HCT116 (cell line): ENCODE data around the gene PLCB3. TPM values are rescaled to one million over a fixed set of nuclear protein-coding genes. Genes with fewer than 3 reads are reported as not detected.

Source experiments
- ATAC-seq: fragments of 200-7000 bp; cut with Tn5 transposase; 2 replicates; pipeline ENCODE4 v1.9.1; 2020; ENCODE audit warnings: mild to moderate bottlenecking, moderate library complexity
- BruUV-seq: library from RNA; stranded (reverse); fragments of 400-500 nt; replicated peaks from 2 replicates; lab custom pipeline; 2021; lab: Mats Ljungman, UMichigan
- CTCF ChIA-PET: fragments of 300-600 bp; sonication (Branson Sonifier 250); formaldehyde crosslinking; loops from one replicate; lab custom pipeline; 2021; ENCODE audit warnings: antibody characterized with exemption; lab: Charles Lee
- POLR2A ChIA-PET: fragments of 300-600, 350-600 bp; sonication (Branson Sonifier 250); formaldehyde crosslinking; loops from one replicate; lab custom pipeline; 2021; ENCODE audit warnings: antibody characterized with exemption; lab: Charles Lee
- RAD21 ChIA-PET, 2 experiments: fragments of 300-600 bp; sonication (Branson Sonifier 250); formaldehyde crosslinking; loops; one replicate each; lab custom pipeline; 2023; ENCODE audit warnings: low total read pairs in 2 of 2; ENCODE audit not compliant: uncharacterized antibody in 2 of 2, unreplicated experiment in 2 of 2, low non-redundant PET in 1 of 2; lab: Charles Lee
- DNase-seq: peaks from one replicate; pipeline ENCODE4 v3.0.0-alpha.2; 2010; ENCODE audit warnings: low read depth, low spot score
- H2AFZ ChIP-seq: fragments of 200-600 bp; shearing (Covaris generic), sonication (generic); 2 replicates; pipeline ENCODE4 v1.6.1; 2017; ENCODE audit warnings: low read depth, mixed run types, mixed read lengths, antibody characterized with exemption, low read length; ENCODE audit not compliant: poor library complexity, severe bottlenecking
- H3K27ac ChIP-seq: 2 replicates; pipeline ENCODE4 v1.5.1; 2012; ENCODE audit warnings: low read depth, low read length
- H3K27me3 ChIP-seq: fragments of 200-600 bp; sonication (generic); 2 replicates; pipeline ENCODE4 v1.6.1; 2016; ENCODE audit warnings: mixed run types, low read length, mixed read lengths; ENCODE audit not compliant: insufficient read depth
- H3K36me3 ChIP-seq, 2 experiments: fragments of 200-500 bp in 1 of 2; fragments of 200-600 bp in 1 of 2; sonication (Bioruptor generic) in 1 of 2; sonication (generic) in 1 of 2; 2 replicates each; pipeline versions ENCODE4 v1.5.1 to v1.6.1; 2014 to 2016; ENCODE audit warnings: low read length in 2 of 2, inconsistent platforms in 1 of 2, mixed read lengths in 1 of 2, mixed run types in 1 of 2; ENCODE audit not compliant: insufficient read depth in 2 of 2, control insufficient read depth in 1 of 2
- H3K4me1 ChIP-seq, 2 experiments: fragments of 200-600 bp in 1 of 2; sonication (generic) in 1 of 2; 2 replicates each; pipeline versions ENCODE4 v1.5.1 to v1.6.1; 2012 to 2017; ENCODE audit warnings: low read length in 2 of 2, inconsistent platforms in 1 of 2, mild to moderate bottlenecking in 1 of 2, mixed read lengths in 1 of 2, mixed run types in 1 of 2, moderate library complexity in 1 of 2; ENCODE audit not compliant: insufficient read depth in 2 of 2, control insufficient read depth in 1 of 2
- H3K4me2 ChIP-seq: fragments of 200-600 bp; sonication (generic); 2 replicates; pipeline ENCODE4 v1.6.1; 2017; ENCODE audit warnings: mixed run types, low read length, mixed read lengths
- H3K4me3 ChIP-seq, 2 experiments: fragments of 200-600 bp in 1 of 2; sonication (generic) in 1 of 2; replicated peaks in 1 of 2; 2 replicates each; pipeline ENCODE4 v1.5.1; 2011 to 2016; ENCODE audit warnings: low read length in 2 of 2, control low read depth in 1 of 2, low read depth in 1 of 2, mild to moderate bottlenecking in 1 of 2, mixed read lengths in 1 of 2, mixed run types in 1 of 2
- H3K79me2 ChIP-seq: fragments of 200-600 bp; sonication (generic); 2 replicates; pipeline ENCODE4 v1.6.1; 2017; ENCODE audit warnings: mild to moderate bottlenecking, mixed run types, low read length, moderate library complexity, mixed read lengths; ENCODE audit not compliant: insufficient read depth
- H3K9ac ChIP-seq: fragments of 200-600 bp; sonication (generic); 2 replicates; pipeline ENCODE4 v1.6.1; 2016; ENCODE audit warnings: low read length, mixed read lengths
- H3K9me2 ChIP-seq: fragments of 200-600 bp; sonication (generic), shearing (Covaris generic); 2 replicates; pipeline ENCODE4 v1.6.1; 2017; ENCODE audit warnings: mixed run types, mild to moderate bottlenecking, moderate library complexity; ENCODE audit not compliant: insufficient read depth
- H3K9me3 ChIP-seq, 2 experiments: fragments of 200-500 bp in 1 of 2; fragments of 200-600 bp in 1 of 2; sonication (Bioruptor generic) in 1 of 2; sonication (generic) in 1 of 2; 2 replicates each; pipeline ENCODE4 v1.6.1; 2014 to 2017; ENCODE audit warnings: low read length in 2 of 2, mixed read lengths in 2 of 2, inconsistent platforms in 1 of 2, low read depth in 1 of 2, mild to moderate bottlenecking in 1 of 2, mixed run types in 1 of 2, moderate library complexity in 1 of 2; ENCODE audit not compliant: control insufficient read depth in 1 of 2, insufficient read depth in 1 of 2
- H4K20me1 ChIP-seq: fragments of 200-600 bp; sonication (generic), shearing (Covaris generic); 2 replicates; pipeline ENCODE4 v1.6.1; 2017; ENCODE audit warnings: mixed run types, mild to moderate bottlenecking, moderate library complexity; ENCODE audit not compliant: insufficient read depth
- EZH2 ChIP-seq: fragments of 200-600 bp; sonication (generic); IDR thresholded peaks from 2 replicates; pipeline ENCODE4 v1.6.1; 2017; ENCODE audit warnings: antibody characterized with exemption, mixed run types
- JUND ChIP-seq: IDR thresholded peaks from 2 replicates; pipeline ENCODE4 v1.6.1; 2012
- POLR2A ChIP-seq: IDR thresholded peaks from 2 replicates; pipeline ENCODE4 v1.7.0; 2011; ENCODE audit warnings: borderline replicate concordance; ENCODE audit not compliant: insufficient read depth, insufficient read length; ENCODE audit errors: extremely low read depth
- POLR2AphosphoS5 ChIP-seq: IDR thresholded peaks from 2 replicates; pipeline ENCODE4 v1.6.1; 2011; ENCODE audit warnings: mild to moderate bottlenecking, low read depth, low read length, moderate library complexity
- TCF7L2 ChIP-seq: IDR thresholded peaks from 2 replicates; pipeline ENCODE4 v1.7.0; 2011; ENCODE audit warnings: borderline replicate concordance, inconsistent platforms; ENCODE audit not compliant: insufficient read depth, insufficient read length; ENCODE audit errors: extremely low read depth
- YY1 ChIP-seq: IDR thresholded peaks from 2 replicates; pipeline ENCODE4 v1.6.1; 2011; ENCODE audit warnings: low read length, low read depth, moderate library complexity, mild to moderate bottlenecking; ENCODE audit not compliant: insufficient replicate concordance; ENCODE audit errors: extremely low read depth
- ZBTB33 ChIP-seq: IDR thresholded peaks from 2 replicates; pipeline ENCODE4 v1.6.1; 2011; ENCODE audit warnings: mild to moderate bottlenecking, low read length, moderate library complexity; ENCODE audit not compliant: insufficient replicate concordance; ENCODE audit errors: extremely low read depth
- ZFX ChIP-seq: fragments of 450-650 bp; IDR thresholded peaks from 2 replicates; pipeline ENCODE4 v1.6.1; 2017
- intact Hi-C: fragments of 100-400 bp; cut with micrococcal nuclease; formaldehyde crosslinking; loops from 2 replicates; pipeline ENCODE4 v1.10.0; 2022
- total RNA-seq: library from RNA; stranded (reverse); gene quantifications from one replicate; pipeline ENCODE4 v1.2.1, GENCODE V29; 2021; ENCODE audit not compliant: unreplicated experiment

PLCB3 gene
- total RNA-seq, 1 experiment from 2014 or later: 106 TPM

GRCh38 chr11:64240435-64241240 lies 10.7 kb upstream of the PLCB3 start, which contains the start of gene FKBP2:
Gene FKBP2 (plus strand): TSS chr11:64241095. CDS start chr11:64242388, 1,293 bp downstream.
- RAD21 ChIA-PET: no interaction called here
- H3K9me2 ChIP-seq: no peaks in the 10 kb centered on the region
- peak within 1 kb of the TSS; percentile 96 for H3K27ac ChIP-seq
- peaks cover 43% of the 10 kb centered on the region for H3K79me2 ChIP-seq
- BruUV-seq: TSS peak; percentile 81
- POLR2A ChIA-PET: interaction anchor here (0.7 to 1.4 kb wide), 11 partner anchors 8 to 115 kb away, joined by 4 to 11 read pairs (median 5); partner anchors contain the start of genes NUDT22, PRDX5, TRMT112 and TRPT1
- no peak within 1 kb of the TSS for H2AFZ ChIP-seq
- peak within 1 kb of the TSS; percentile 84 for H3K4me2 ChIP-seq
- peak within 1 kb of the TSS; percentile 99 for H3K9ac ChIP-seq
- peak within 1 kb of the TSS; percentile 70 to 91 for H3K4me3 ChIP-seq
- intact Hi-C loops: loop anchor here (2.0 kb wide), 1 partner anchor 64 kb away; the partner anchor contains the start of gene ESRRA
- ATAC-seq: peak; percentile 65
- peak; percentile 91 for DNase-seq
- peaks cover 32 to 66% of the 10 kb centered on the region in 2 experiments for H3K4me1 ChIP-seq
- TF ChIP-seq TCF7L2 (peak; percentile 27), ZBTB33 (peak; percentile 75), POLR2A (peak; percentile 89), ZFX (peak; percentile 48; the same call in 1 of the 2 replicates), POLR2AphosphoS5 (peak; percentile 92), EZH2 (no peak), YY1 (peak; percentile 52), JUND (no peak)
- TF ChIP-seq, all 23 proteins: peak for 6
- H4K20me1 ChIP-seq: no peaks in the 10 kb centered on the region
- H3K9me3 ChIP-seq: no peaks in the 10 kb centered on the region
- CTCF ChIA-PET: interaction anchor here (0.9 to 2.2 kb wide), 7 partner anchors 10 to 116 kb away, joined by 3 to 10 read pairs (median 6); partner anchors contain the start of genes PRDX5 and TRMT112
- no peaks in the 10 kb centered on the region for H3K27me3 ChIP-seq
- H3K36me3 ChIP-seq: peaks cover 0 to 20% of the 10 kb centered on the region in 2 experiments; a peak in 1 of 4 replicates
